K562 (cell line): ENCODE data around the gene MRPS10. TPM values are rescaled to one million over a fixed set of nuclear protein-coding genes. Genes with fewer than 3 reads are reported as not detected.
A peak's percentile ranks its signal among the peaks of the same experiment; 100 is the strongest.

Experiments used
- ATAC-seq: fragments of 200-7000 bp; cut with Tn5 transposase; 3 replicates; pipeline ENCODE4 v1.9.1; 2020; ENCODE audit warnings: moderate library complexity
- BruUV-seq: library from RNA; stranded (reverse); fragments of 400-500 nt; replicated peaks from 2 replicates; lab custom pipeline; 2021; lab: Mats Ljungman, UMichigan
- CTCF ChIA-PET: fragments of 300-600 bp; formaldehyde crosslinking; extraction: SDS; loops from one replicate; lab custom pipeline; 2021; ENCODE audit warnings: low intra/inter-chr PET ratio; lab: Yijun Ruan, JAX
- POLR2A ChIA-PET: fragments of 300-600, 350-650 bp; sonication (Branson Sonifier 250); formaldehyde crosslinking; extraction: SDS; loops from one replicate; lab custom pipeline; 2021; ENCODE audit warnings: antibody characterized with exemption, inconsistent platforms; lab: Yijun Ruan, JAX
- DNase-seq, 4 experiments: peaks; one replicate each; pipeline versions ENCODE4 v3.0.0 to v3.0.0-alpha.2; 2011 to 2018; ENCODE audit warnings: low spot score in 3 of 4, mixed read lengths in 3 of 4; ENCODE audit errors: extremely low read depth in 1 of 4
- FAIRE-seq: peaks from 2 replicates; lab custom pipeline; 2011; peaks lifted over from hg19 to GRCh38; lab: Jason Lieb, UNC
- H2AFZ ChIP-seq: 2 replicates; pipeline ENCODE4 v1.6.0; 2011; ENCODE audit warnings: low read depth, low read length, control low read depth, inconsistent platforms
- H3K27ac ChIP-seq: fragments of 200-600 bp; 3 replicates; pipeline ENCODE4 v1.8.0; 2011; ENCODE audit warnings: low read depth, mild to moderate bottlenecking, control low read depth, inconsistent platforms, low read length, moderate library complexity, mixed read lengths; ENCODE audit errors: extremely low read depth
- H3K27me3 ChIP-seq, 2 experiments: fragments of 300-600 bp in 1 of 2; 2 replicates in 1 of 2; 3 replicates in 1 of 2; pipeline versions ENCODE4 v1.6.0 to v1.8.0; 2011; ENCODE audit warnings: inconsistent platforms in 2 of 2, low read length in 2 of 2, mild to moderate bottlenecking in 1 of 2, mixed read lengths in 1 of 2, moderate library complexity in 1 of 2; ENCODE audit not compliant: control insufficient read depth in 2 of 2, insufficient read depth in 2 of 2
- H3K36me3 ChIP-seq: fragments of 300-600 bp; 3 replicates; pipeline ENCODE4 v1.8.0; 2011; ENCODE audit warnings: mild to moderate bottlenecking, low read length, inconsistent platforms; ENCODE audit not compliant: control insufficient read depth, insufficient read depth
- H3K4me1 ChIP-seq, 2 experiments: fragments of 200-600 bp in 1 of 2; replicated peaks in 1 of 2; 2 replicates in 1 of 2; 3 replicates in 1 of 2; pipeline versions ENCODE4 v1.5.1 to v1.8.0; 2011; ENCODE audit warnings: inconsistent platforms in 2 of 2, low read length in 2 of 2, mild to moderate bottlenecking in 1 of 2, mixed read lengths in 1 of 2, moderate library complexity in 1 of 2; ENCODE audit not compliant: control insufficient read depth in 2 of 2, insufficient read depth in 2 of 2
- H3K4me2 ChIP-seq: 2 replicates; pipeline ENCODE4 v1.6.1; 2011; ENCODE audit warnings: low read length, control low read depth, inconsistent platforms, mixed read lengths; ENCODE audit not compliant: insufficient read depth
- H3K4me3 ChIP-seq: fragments of 200-600 bp; sonication (generic), shearing (Covaris generic); 2 replicates; pipeline ENCODE4 v1.5.1; 2016; ENCODE audit warnings: control low read depth, inconsistent platforms
- H3K79me2 ChIP-seq: fragments of 200-600 bp; 3 replicates; pipeline ENCODE4 v1.8.0; 2011; ENCODE audit warnings: low read length, inconsistent platforms; ENCODE audit not compliant: control insufficient read depth, insufficient read depth
- H3K9ac ChIP-seq, 2 experiments: 2 replicates each; pipeline versions ENCODE4 v1.6.0 to v1.6.1; 2011; ENCODE audit warnings: low read depth in 2 of 2, low read length in 2 of 2, control low read depth in 1 of 2, inconsistent platforms in 1 of 2, mild to moderate bottlenecking in 1 of 2, mixed read lengths in 1 of 2; ENCODE audit not compliant: insufficient read depth in 1 of 2
- H3K9me1 ChIP-seq: one replicate; pipeline ENCODE4 v1.6.0; 2011; ENCODE audit warnings: inconsistent platforms, mild to moderate bottlenecking, low read length, moderate library complexity; ENCODE audit not compliant: control insufficient read depth, insufficient read depth
- H3K9me3 ChIP-seq: replicated peaks from 2 replicates; pipeline ENCODE4 v1.5.1; 2011; ENCODE audit warnings: low read depth, low read length, inconsistent platforms; ENCODE audit not compliant: control insufficient read depth, insufficient read depth
- H4K20me1 ChIP-seq: replicated peaks from 2 replicates; pipeline ENCODE4 v1.6.1; 2011; ENCODE audit warnings: low read length, inconsistent platforms, mixed read lengths; ENCODE audit not compliant: control insufficient read depth, insufficient read depth
- ATF3 ChIP-seq, 2 experiments: fragments of 450-650 bp in 1 of 2; sonication (generic) in 1 of 2; formaldehyde crosslinking in 1 of 2; IDR thresholded peaks in 1 of 2; conservative IDR thresholded peaks in 1 of 2; 2 replicates each; pipeline versions ENCODE4 v1.6.1 to v1.8.1; 2016 to 2023; ENCODE audit warnings: mild to moderate bottlenecking in 2 of 2, moderate library complexity in 2 of 2, inconsistent platforms in 1 of 2, missing genetic modification reagents in 1 of 2
- ATF7 ChIP-seq: fragments of 450-650 bp; IDR thresholded peaks from 2 replicates; pipeline ENCODE4 v1.7.1; 2014; ENCODE audit warnings: mild to moderate bottlenecking, moderate library complexity
- CC2D1A ChIP-seq: fragments of 450-650 bp; IDR thresholded peaks from 2 replicates; pipeline ENCODE4 v1.6.1; 2017; ENCODE audit warnings: mild to moderate bottlenecking
- ELK1 ChIP-seq: sonication (generic); formaldehyde crosslinking; IDR thresholded peaks from 2 replicates; pipeline ENCODE4 v1.8.1; 2022; ENCODE audit warnings: missing genetic modification reagents
- GATAD2B ChIP-seq: fragments of 450-650 bp; IDR thresholded peaks from 2 replicates; pipeline ENCODE4 v1.6.1; 2017; ENCODE audit warnings: mild to moderate bottlenecking, borderline replicate concordance
- GTF2F1 ChIP-seq: IDR thresholded peaks from 2 replicates; pipeline ENCODE4 v1.6.1; 2011; ENCODE audit warnings: low read depth, low read length, improper control_type of control experiment
- SRSF1 ChIP-seq: fragments of 200-400 bp; formaldehyde crosslinking; IDR thresholded peaks from 2 replicates; pipeline ENCODE4 v1.6.1; 2017; ENCODE audit warnings: mild to moderate bottlenecking, low read depth, low read length, moderate library complexity
- TAF9B ChIP-seq: fragments of 450-650 bp; IDR thresholded peaks from 2 replicates; pipeline ENCODE4 v1.6.1; 2018; ENCODE audit warnings: mild to moderate bottlenecking; ENCODE audit not compliant: partially characterized antibody
- ZHX1 ChIP-seq: fragments of 150-350 bp; conservative IDR thresholded peaks from 2 replicates; pipeline ENCODE4 v1.6.1; 2014; ENCODE audit warnings: low read length
- ZNF121 ChIP-seq: sonication (generic); formaldehyde crosslinking; conservative IDR thresholded peaks from 2 replicates; pipeline ENCODE4 v1.8.0; 2022; ENCODE audit warnings: missing genetic modification reagents
- ZNF609 ChIP-seq: sonication (generic); formaldehyde crosslinking; IDR thresholded peaks from 2 replicates; pipeline ENCODE4 v1.8.1; 2023; ENCODE audit warnings: missing genetic modification reagents, mild to moderate bottlenecking, borderline replicate concordance
- WGBS: fragments of 100-300 bp; shearing (Covaris generic); methylation state at CpG from one replicate; pipeline ENCODE4 v1.1.6; 2016; ENCODE audit warnings: low coverage, mixed read lengths; ENCODE audit not compliant: insufficient coverage; ENCODE audit errors: missing lambda C conversion rate; 5-methylcytosine and 5-hydroxymethylcytosine counted together
- in situ Hi-C: fragments of 300-500 bp; cut with MboI; formaldehyde crosslinking; loops from 4 replicates; pipeline ENCODE4 v1.15.0; 2018; ENCODE audit warnings: inconsistent platforms, mixed read lengths
- intact Hi-C: fragments of 100-400 bp; cut with micrococcal nuclease; formaldehyde crosslinking; loops from 2 replicates; pipeline ENCODE4 v1.14.2; 2022
- polyA plus RNA-seq, 8 experiments: library from polyadenylated mRNA; depleted of rRNA in 4 of 8; stranded (reverse) in 5 of 8; unstranded in 3 of 8; fragments of >200 nt; fragmentation: Nextera tagmentation in 2 of 8; fragmentation: Illumina TruSeq in 1 of 8; extraction: Ambion mirVana in 2 of 8; extraction: Trizol in 1 of 8; gene quantifications; 2 replicates each; pipeline versions ENCODE4 v1.2.1 to v1.2.3, GENCODE V29; 2011 to 2014; ENCODE audit warnings: inconsistent platforms in 1 of 8, missing spikeins in 1 of 8
- total RNA-seq, 7 experiments: library from RNA; depleted of rRNA in 6 of 7; stranded (reverse); fragments of >200 nt in 6 of 7; fragmentation: Illumina TruSeq in 2 of 7; extraction: Trizol in 2 of 7; gene quantifications; 2 replicates each; pipeline versions ENCODE4 v1.2.1 to v1.2.3, GENCODE V29; 2011 to 2021; ENCODE audit warnings: low replicate concordance in 1 of 7

MRPS10 gene
- total and polyA plus RNA-seq, 9 of the 15 experiments (the other 6 are each of a cell fraction or from before 2014, with no cell fraction given) = 48.6 to 166 (median 93.7) TPM

GRCh38 chr6:42190554-42191183 is 27.0 kb downstream of the MRPS10 start:
- H3K79me2 ChIP-seq = no peaks in the 10 kb centered on the region
- H3K36me3 ChIP-seq = no peaks in the 10 kb centered on the region
- BruUV-seq = no TSS peak
- 31% methylated on average over 5 of the region's 5 CpGs for WGBS
- peak; percentile 27; the same call in 2 of the 3 replicates for ATAC-seq
- no peak overlapping the region for H3K27ac ChIP-seq
- peaks cover 23 to 24% of the 10 kb centered on the region in 2 experiments for H3K4me1 ChIP-seq
- no peaks in the 10 kb centered on the region for H3K27me3 ChIP-seq
- DNase-seq = peak in 2 of 4 experiments; percentile 56 to 73
- no peaks in the 10 kb centered on the region for H3K9me3 ChIP-seq
- no peak overlapping the region for H3K9ac ChIP-seq
- H3K9me1 ChIP-seq = no peaks in the 10 kb centered on the region
- H3K4me2 ChIP-seq = peak overlapping the region; percentile 20; the same call in 1 of the 2 replicates
- intact Hi-C loops = loop anchor here (10.0 kb wide), 1 partner anchor 256 kb away; no protein-coding TSS in a partner anchor
- ChIA-PET CTCF (no interaction called here), POLR2A (interaction anchor here (0.6 kb wide), 1 partner anchor 93 kb away, joined by 3 read pairs; no protein-coding TSS in a partner anchor)
- FAIRE-seq = peak; percentile 60
- no peak overlapping the region for H2AFZ ChIP-seq
- no peaks in the 10 kb centered on the region for H4K20me1 ChIP-seq
- no peak overlapping the region for H3K4me3 ChIP-seq
- in situ Hi-C loops = no loop called here
- TF ChIP-seq ZNF121 = no peak
- TF ChIP-seq ELK1 = no peak
- TF ChIP-seq GATAD2B = no peak
- TF ChIP-seq SRSF1 = no peak
- TF ChIP-seq ATF3 (IDR thresholded peaks at IDR 0.05) = peak; percentile 77
- no peak for TF ChIP-seq ATF3 (CRISPR knock-in tag; conservative IDR thresholded peaks at IDR 0.05)
- TF ChIP-seq ZHX1 = no peak
- no peak for TF ChIP-seq TAF9B
- TF ChIP-seq GTF2F1 = no peak
- peak; percentile 97 for TF ChIP-seq CC2D1A
- no peak for TF ChIP-seq ZNF609 (CRISPR knock-in tag)
- peak; percentile 63; the same call in 1 of the 2 replicates for TF ChIP-seq ATF7
